H1 (cell line): ENCODE data around the gene NPIPB6. TPM values are rescaled to one million over a fixed set of nuclear protein-coding genes. Genes with fewer than 3 reads are reported as not detected.
A peak's percentile ranks its signal among the peaks of the same experiment; 100 is the strongest.

Source experiments
- CTCF ChIA-PET: fragments of 300-600 bp; sonication (Branson Sonifier 250); formaldehyde crosslinking; loops from one replicate; lab custom pipeline; 2021; ENCODE audit not compliant: partially characterized antibody; lab: Charles Lee
- POLR2A ChIA-PET: fragments of 300-600 bp; sonication (Branson Sonifier 250); formaldehyde crosslinking; loops from one replicate; lab custom pipeline; 2021; ENCODE audit warnings: inconsistent platforms; ENCODE audit not compliant: partially characterized antibody; lab: Charles Lee
- DNase-seq, 2 experiments: peaks; one replicate each; pipeline versions ENCODE4 v3.0.0 to v3.0.0-alpha.2; 2010 to 2022; ENCODE audit warnings: low spot score in 2 of 2, low read depth in 1 of 2, mixed read lengths in 1 of 2
- FAIRE-seq: peaks from 2 replicates; lab custom pipeline; 2011; peaks lifted over from hg19 to GRCh38; lab: Jason Lieb, UNC
- H2AFZ ChIP-seq: 2 replicates; pipeline ENCODE4 v1.8.1; 2012; ENCODE audit warnings: low read length, inconsistent platforms
- H2AK5ac ChIP-seq: 2 replicates; pipeline ENCODE4 v1.6.1; 2013; ENCODE audit warnings: low read depth, low read length
- H2BK120ac ChIP-seq: replicated peaks from 2 replicates; pipeline ENCODE3; 2013; ENCODE audit warnings: low read depth, low read length, inconsistent platforms
- H2BK12ac ChIP-seq: 2 replicates; pipeline ENCODE4 v1.6.1; 2013; ENCODE audit warnings: low read depth, low read length
- H2BK15ac ChIP-seq: 2 replicates; pipeline ENCODE4 v1.6.1; 2013; ENCODE audit warnings: low read length
- H2BK20ac ChIP-seq: 2 replicates; pipeline ENCODE4 v1.6.1; 2013; ENCODE audit warnings: low read length
- H2BK5ac ChIP-seq: 2 replicates; pipeline ENCODE4 v1.6.1; 2013; ENCODE audit warnings: low read depth, low read length
- H3K14ac ChIP-seq: 2 replicates; pipeline ENCODE4 v1.6.1; 2013; ENCODE audit warnings: inconsistent platforms; ENCODE audit not compliant: insufficient read length
- H3K18ac ChIP-seq: 2 replicates; pipeline ENCODE4 v1.6.1; 2013; ENCODE audit warnings: low read length; ENCODE audit errors: extremely low read depth
- H3K23ac ChIP-seq: 2 replicates; pipeline ENCODE4 v1.6.1; 2013; ENCODE audit warnings: inconsistent platforms; ENCODE audit not compliant: insufficient read length
- H3K23me2 ChIP-seq: 2 replicates; pipeline ENCODE4 v1.6.1; 2013; ENCODE audit warnings: low read depth, low read length
- H3K27ac ChIP-seq: 2 replicates; pipeline ENCODE4 v1.6.1; 2011; ENCODE audit warnings: low read depth, low read length, inconsistent platforms
- H3K27me3 ChIP-seq, 4 experiments: replicated peaks in 1 of 4; 1 replicate in 1 of 4; 2 replicates in 3 of 4; pipeline versions ENCODE4 v1.6.1 to v1.8.1; 2011 to 2013; ENCODE audit warnings: low read length in 3 of 4, mild to moderate bottlenecking in 3 of 4, inconsistent platforms in 2 of 4, mixed read lengths in 2 of 4, moderate library complexity in 1 of 4; ENCODE audit not compliant: control insufficient read depth in 3 of 4, insufficient read depth in 3 of 4; ENCODE audit errors: extremely low read depth in 1 of 4
- H3K36me3 ChIP-seq, 4 experiments: 2 replicates each; pipeline versions ENCODE4 v1.6.1 to v1.8.1; 2011 to 2013; ENCODE audit warnings: mild to moderate bottlenecking in 4 of 4, low read length in 3 of 4, moderate library complexity in 2 of 4, control low read depth in 1 of 4, inconsistent platforms in 1 of 4; ENCODE audit not compliant: insufficient read depth in 4 of 4, control insufficient read depth in 2 of 4
- H3K4ac ChIP-seq: replicated peaks from 2 replicates; pipeline ENCODE3; 2013; ENCODE audit warnings: low read length, low read depth, mixed read lengths, inconsistent platforms; ENCODE audit not compliant: insufficient read length
- H3K4me1 ChIP-seq, 4 experiments: replicated peaks in 1 of 4; 1 replicate in 1 of 4; 2 replicates in 3 of 4; pipeline versions ENCODE4 v1.6.1 to v1.8.1; 2011 to 2013; ENCODE audit warnings: low read length in 3 of 4, inconsistent platforms in 2 of 4, mixed read lengths in 1 of 4; ENCODE audit not compliant: insufficient read depth in 4 of 4, control insufficient read depth in 3 of 4
- H3K4me2 ChIP-seq, 2 experiments: 2 replicates each; pipeline versions ENCODE4 v1.6.1 to v1.8.1; 2011 to 2013; ENCODE audit warnings: low read depth in 2 of 2, low read length in 2 of 2, control low read depth in 1 of 2, inconsistent platforms in 1 of 2, mild to moderate bottlenecking in 1 of 2; ENCODE audit not compliant: insufficient read depth in 1 of 2
- H3K4me3 ChIP-seq, 4 experiments: fragments of 200-600, 300-600 bp in 1 of 4; sonication (generic), shearing (Covaris generic), sonication (Bioruptor Twin) in 1 of 4; 2 replicates each; pipeline versions ENCODE4 v1.5.1 to v1.8.1; 2011 to 2016; ENCODE audit warnings: low read length in 4 of 4, low read depth in 3 of 4, control low read depth in 2 of 4, inconsistent platforms in 2 of 4, mild to moderate bottlenecking in 2 of 4, mixed read lengths in 1 of 4, moderate library complexity in 1 of 4; ENCODE audit not compliant: insufficient read depth in 2 of 4; ENCODE audit errors: extremely low read depth in 1 of 4
- H3K56ac ChIP-seq: replicated peaks from 2 replicates; pipeline ENCODE3; 2013; ENCODE audit warnings: low read depth, mild to moderate bottlenecking, mixed read lengths, low read length, inconsistent platforms; ENCODE audit not compliant: insufficient read length
- H3K79me1 ChIP-seq: 2 replicates; pipeline ENCODE4 v1.6.1; 2013; ENCODE audit warnings: low read depth, low read length, control low read depth
- H3K79me2 ChIP-seq, 2 experiments: 2 replicates each; pipeline versions ENCODE4 v1.6.1 to v1.8.1; 2012 to 2013; ENCODE audit warnings: low read length in 2 of 2, mild to moderate bottlenecking in 2 of 2, inconsistent platforms in 1 of 2; ENCODE audit not compliant: insufficient read depth in 2 of 2, control insufficient read depth in 1 of 2
- H3K9ac ChIP-seq, 4 experiments: replicated peaks in 1 of 4; 1 replicate in 1 of 4; 2 replicates in 3 of 4; pipeline versions ENCODE4 v1.6.1 to v1.8.1; 2011 to 2013; ENCODE audit warnings: low read depth in 3 of 4, low read length in 3 of 4, control low read depth in 2 of 4, mild to moderate bottlenecking in 2 of 4, moderate library complexity in 2 of 4, inconsistent platforms in 1 of 4; ENCODE audit errors: extremely low read depth in 1 of 4
- H3K9me3 ChIP-seq, 2 experiments: 2 replicates each; pipeline versions ENCODE4 v1.6.1 to v1.8.1; 2012 to 2013; ENCODE audit warnings: mild to moderate bottlenecking in 2 of 2, moderate library complexity in 2 of 2, control low read depth in 1 of 2, inconsistent platforms in 1 of 2, low read depth in 1 of 2, low read length in 1 of 2, mixed read lengths in 1 of 2; ENCODE audit not compliant: insufficient read depth in 2 of 2
- H4K20me1 ChIP-seq, 2 experiments: replicated peaks in 1 of 2; 2 replicates each; pipeline versions ENCODE3 to v1.8.1; 2011 to 2013; ENCODE audit warnings: inconsistent platforms in 2 of 2, low read length in 2 of 2, mild to moderate bottlenecking in 1 of 2; ENCODE audit not compliant: insufficient read depth in 2 of 2, control insufficient read depth in 1 of 2
- H4K5ac ChIP-seq: 2 replicates; pipeline ENCODE4 v1.6.1; 2013; ENCODE audit warnings: low read length, low read depth, mixed read lengths, inconsistent platforms; ENCODE audit not compliant: insufficient read length
- H4K8ac ChIP-seq: 2 replicates; pipeline ENCODE4 v1.8.0; 2013; ENCODE audit warnings: mild to moderate bottlenecking, moderate library complexity, low read length, inconsistent platforms; ENCODE audit not compliant: insufficient read depth; ENCODE audit errors: extremely low read depth
- H4K91ac ChIP-seq: replicated peaks from 2 replicates; pipeline ENCODE3; 2013; ENCODE audit warnings: low read length, mixed read lengths, inconsistent platforms; ENCODE audit not compliant: insufficient read length
- POLR2AphosphoS5 ChIP-seq: IDR thresholded peaks from 2 replicates; pipeline ENCODE4 v1.6.1; 2011; ENCODE audit warnings: low read depth, low read length
- SIN3A ChIP-seq, 2 experiments: IDR thresholded peaks in 1 of 2; conservative IDR thresholded peaks in 1 of 2; 2 replicates each; pipeline ENCODE4 v1.6.1; 2011 to 2012; ENCODE audit warnings: low read length in 2 of 2, improper control_type of control experiment in 1 of 2, low read depth in 1 of 2, mild to moderate bottlenecking in 1 of 2
- SIX5 ChIP-seq: IDR thresholded peaks from 2 replicates; pipeline ENCODE4 v1.6.1; 2011; ENCODE audit warnings: mild to moderate bottlenecking, low read depth, low read length
- WGBS, 2 experiments: shearing (Covaris generic) in 1 of 2; methylation state at CpG; one replicate each; pipeline versions ENCODE4 v1.1.6 to v1.1.7; 2013 to 2015; ENCODE audit warnings: low lambda C conversion rate in 2 of 2, mixed read lengths in 2 of 2, inconsistent platforms in 1 of 2, low coverage in 1 of 2, missing lambda C conversion rate in 1 of 2; ENCODE audit not compliant: insufficient replicate concordance in 2 of 2, insufficient coverage in 1 of 2, insufficient read length in 1 of 2; ENCODE audit errors: extremely low coverage in 1 of 2, missing lambda C conversion rate in 1 of 2; 5-methylcytosine and 5-hydroxymethylcytosine counted together
- polyA plus RNA-seq, 7 experiments: library from polyadenylated mRNA; depleted of rRNA in 3 of 7; stranded (reverse) in 5 of 7; unstranded in 2 of 7; fragments of >200 nt in 5 of 7; fragments of 200-250 nt in 2 of 7; gene quantifications; 1 replicate in 5 of 7; 2 replicates in 1 of 7; 4 replicates in 1 of 7; pipeline versions ENCODE4 v1.2.1 to v1.2.3, GENCODE V29; 2011 to 2013; ENCODE audit warnings: missing spikeins in 2 of 7, mixed read lengths in 2 of 7
- total RNA-seq: library from RNA; stranded (reverse); fragmentation: NEBNext Ultra II Directional; extraction: Animal tissue kit (Norgen Biotek cat#: 25700); gene quantifications from 2 replicates; pipeline ENCODE4 v1.2.1, GENCODE V29; 2021

NPIPB6 gene
- total and polyA plus RNA-seq, 2 of the 8 experiments (the other 6 are each of a cell fraction or from before 2014, with no cell fraction given), result 0.83 to 1.9 TPM

GRCh38 chr16:28304214-28304613, 59.1 kb downstream of the NPIPB6 start:
- H3K14ac ChIP-seq, result no peak overlapping the region
- H3K56ac ChIP-seq, result no peak overlapping the region
- FAIRE-seq (no peak), DNase-seq (peak in 1 of 2 experiments; percentile 75)
- peaks cover 0 to 2% (median 0%) of the 10 kb centered on the region in 4 experiments; a peak in 2 of 7 replicates for H3K4me1 ChIP-seq
- no peak overlapping the region for H2AFZ ChIP-seq
- H4K8ac ChIP-seq, result no peak overlapping the region
- no peak overlapping the region for H3K27ac ChIP-seq
- no peak overlapping the region for H4K91ac ChIP-seq
- H2BK15ac ChIP-seq, result no peak overlapping the region
- ChIA-PET POLR2A (interaction anchor here (0.7 to 5.1 kb wide), 2 partner anchors 11 to 26 kb away, joined by 3 to 26 read pairs; partner anchors contain the start of gene SBK1), CTCF (interaction anchor here (0.9 to 2.9 kb wide), 5 partner anchors 14 to 32 kb away, joined by 3 to 10 read pairs (median 5); no protein-coding TSS in a partner anchor)
- no peaks in the 10 kb centered on the region for H3K27me3 ChIP-seq
- peaks cover 0 to 6% (median 4%) of the 10 kb centered on the region in 4 experiments; a peak in 4 of 8 replicates for H3K36me3 ChIP-seq
- no peak overlapping the region for H3K4me2 ChIP-seq
- peaks cover 20 to 42% of the 10 kb centered on the region in 2 experiments for H4K20me1 ChIP-seq
- no peak overlapping the region for H3K23ac ChIP-seq
- no peak overlapping the region for H2BK120ac ChIP-seq
- no peak overlapping the region for H4K5ac ChIP-seq
- H3K4ac ChIP-seq, result no peak overlapping the region
- WGBS, 2 experiments, result 88% methylated on average over 8 of the region's 8 CpGs; no CpG with 5 or more reads in 1 of the 2 experiments
- H3K4me3 ChIP-seq, result no peak overlapping the region
- no peak overlapping the region for H2BK12ac ChIP-seq
- no peak overlapping the region for H2BK5ac ChIP-seq
- no peak overlapping the region for H2BK20ac ChIP-seq
- no peak overlapping the region for H3K18ac ChIP-seq
- no peaks in the 10 kb centered on the region for H3K9me3 ChIP-seq
- H3K23me2 ChIP-seq, result no peaks in the 10 kb centered on the region
- H3K9ac ChIP-seq, result no peak overlapping the region
- no peak overlapping the region for H2AK5ac ChIP-seq
- H3K79me2 ChIP-seq, result peaks cover 0 to 76% of the 10 kb centered on the region in 2 experiments
- H3K79me1 ChIP-seq, result peaks cover 26% of the 10 kb centered on the region
- TF ChIP-seq SIN3A (conservative IDR thresholded peaks at IDR 0.05 in 1 of 2, IDR thresholded peaks at IDR 0.05 in 1 of 2; ENCODE audit: low read depth in 1 of 2, low read length in 2 of 2), result peak; percentile 82 to 88; a peak in 3 of 4 replicates
- TF ChIP-seq SIX5, result no peak
- peak; percentile 49; the same call in 1 of the 2 replicates for TF ChIP-seq POLR2AphosphoS5
